Neural progenitor cell (in vitro differentiated cells): ENCODE data around the gene NOP10. TPM values are rescaled to one million over a fixed set of nuclear protein-coding genes. Genes with fewer than 3 reads are reported as not detected.
A peak's percentile ranks its signal among the peaks of the same experiment; 100 is the strongest.

Experiments used
- DNase-seq: peaks from one replicate; pipeline ENCODE4 v3.0.0-alpha.2; 2016; ENCODE audit warnings: low spot score
- H2AFZ ChIP-seq: fragments of 200-600 bp; sonication (generic); replicated peaks from 2 replicates; pipeline ENCODE4 v1.6.1; 2016; ENCODE audit warnings: antibody characterized with exemption
- H3F3A ChIP-seq: fragments of 200-600 bp; sonication (generic); 2 replicates; pipeline ENCODE4 v1.6.1; 2016; ENCODE audit warnings: antibody characterized with exemption, low read depth
- H3K27ac ChIP-seq: fragments of 200-600 bp; sonication (generic); 2 replicates; pipeline ENCODE4 v1.5.1; 2016; ENCODE audit warnings: mild to moderate bottlenecking
- H3K27me3 ChIP-seq: fragments of 200-600 bp; sonication (generic); 2 replicates; pipeline ENCODE4 v1.6.1; 2016; ENCODE audit warnings: mild to moderate bottlenecking, moderate library complexity
- H3K36me3 ChIP-seq: fragments of 200-600 bp; sonication (generic); 2 replicates; pipeline ENCODE4 v1.5.1; 2016
- H3K4me1 ChIP-seq: fragments of 200-600 bp; sonication (generic); 2 replicates; pipeline ENCODE4 v1.6.1; 2016; ENCODE audit warnings: mixed run types
- H3K4me2 ChIP-seq: fragments of 200-600 bp; sonication (generic); 2 replicates; pipeline ENCODE4 v1.6.1; 2016
- H3K4me3 ChIP-seq: fragments of 200-600 bp; sonication (generic); 2 replicates; pipeline ENCODE4 v1.5.1; 2016
- H3K79me2 ChIP-seq: fragments of 200-600 bp; sonication (generic); 2 replicates; pipeline ENCODE4 v1.6.1; 2016; ENCODE audit warnings: low read depth
- H3K9ac ChIP-seq: fragments of 200-600 bp; sonication (generic); 2 replicates; pipeline ENCODE4 v1.6.1; 2016
- H3K9me3 ChIP-seq: fragments of 200-600 bp; sonication (generic); 2 replicates; pipeline ENCODE4 v1.5.1; 2016; ENCODE audit warnings: low read depth
- H4K20me1 ChIP-seq: fragments of 200-600 bp; sonication (generic); 2 replicates; pipeline ENCODE4 v1.6.1; 2016; ENCODE audit warnings: low read depth
- H3K27ac Mint-ChIP-seq: 3 replicates; pipeline ENCODE4 v1.8.0; 2021; ENCODE audit warnings: mixed read lengths
- H3K27me3 Mint-ChIP-seq: 2 replicates; pipeline ENCODE4 v1.8.0; 2022; ENCODE audit warnings: low read depth, mild to moderate bottlenecking, inconsistent platforms, moderate library complexity, mixed read lengths; ENCODE audit not compliant: insufficient read depth
- H3K36me3 Mint-ChIP-seq: 3 replicates; pipeline ENCODE4 v1.8.0; 2021; ENCODE audit warnings: mixed read lengths
- H3K4me1 Mint-ChIP-seq: 3 replicates; pipeline ENCODE4 v1.8.0; 2021; ENCODE audit warnings: mixed read lengths
- H3K4me3 Mint-ChIP-seq: 3 replicates; pipeline ENCODE4 v1.8.0; 2021; ENCODE audit warnings: mild to moderate bottlenecking, moderate library complexity, mixed read lengths
- H3K9me3 Mint-ChIP-seq: 3 replicates; pipeline ENCODE4 v1.8.0; 2020; ENCODE audit warnings: mixed read lengths
- EZH2 ChIP-seq: fragments of 200-600 bp; sonication (generic); IDR thresholded peaks from 2 replicates; pipeline ENCODE4 v1.6.1; 2017; ENCODE audit warnings: antibody characterized with exemption, mild to moderate bottlenecking, moderate library complexity
- EZH2phosphoT487 ChIP-seq: fragments of 200-600 bp; sonication (generic); IDR thresholded peaks from 2 replicates; pipeline ENCODE4 v1.6.1; 2017; ENCODE audit warnings: antibody characterized with exemption
- total RNA-seq: library from RNA; depleted of rRNA; stranded (reverse); fragments of >200 nt; gene quantifications from 2 replicates; pipeline ENCODE4 v1.2.3, GENCODE V29; 2015; ENCODE audit warnings: low replicate concordance
- TF ChIP-seq, protein P1 (sequence below): fragments of 200-600 bp; sonication (generic); IDR thresholded peaks from 2 replicates; pipeline ENCODE4 v1.5.1; 2017; ENCODE audit warnings: antibody characterized with exemption, mild to moderate bottlenecking

Gene NOP10
- total RNA-seq, 1 donor from 2014 or later, result 123 TPM

DNA sequence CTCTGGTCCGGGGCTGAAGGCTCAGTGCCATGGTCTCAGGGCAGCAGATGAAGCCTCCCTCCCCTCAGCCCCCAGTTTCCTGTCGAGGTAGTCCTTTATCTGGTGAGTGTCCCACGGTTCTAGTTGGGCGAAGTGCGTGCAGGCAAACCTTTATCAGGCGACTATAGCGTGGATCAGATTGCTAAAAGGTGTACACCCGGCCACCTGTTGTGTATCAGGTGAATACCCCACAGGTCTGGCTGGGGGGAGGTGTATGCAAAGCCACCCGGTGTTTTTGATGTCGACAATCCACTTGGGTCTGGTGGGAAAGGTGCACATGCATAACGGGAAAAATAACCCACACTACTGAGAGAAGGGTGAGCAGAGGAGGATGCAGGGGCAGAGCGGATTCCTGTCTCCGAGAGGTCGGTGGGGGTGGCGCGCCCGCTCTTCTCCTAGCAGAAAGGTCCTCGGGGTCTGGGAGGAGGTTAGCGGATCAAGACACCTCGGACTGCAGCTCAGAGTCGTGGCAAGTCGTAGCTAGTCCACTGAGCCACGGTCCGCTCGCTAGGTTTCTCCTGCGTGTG is 5.9 kb downstream of the NOP10 start:
- Histone ChIP-seq H2AFZ (peak overlapping the region; percentile 99), H3K9ac (peak overlapping the region; percentile 67), H4K20me1 (peaks cover 4% of the 10 kb centered on the region), H3K4me2 (peak overlapping the region; percentile 98), H3K36me3 (peaks cover 14% of the 10 kb centered on the region), H3K79me2 (peaks cover 15% of the 10 kb centered on the region), H3K27me3 (peaks cover 4% of the 10 kb centered on the region), H3K9me3 (no peaks in the 10 kb centered on the region), H3K27ac (peak overlapping the region; percentile 82), H3K4me3 (peak overlapping the region; percentile 99), H3K4me1 (peaks cover 13% of the 10 kb centered on the region), H3F3A (peaks cover 27% of the 10 kb centered on the region)
- H3K27ac Mint-ChIP-seq, result peak overlapping the region; percentile 95
- peaks cover 12% of the 10 kb centered on the region for H3K4me1 Mint-ChIP-seq
- peak overlapping the region; percentile 95 for H3K4me3 Mint-ChIP-seq
- H3K36me3 Mint-ChIP-seq, result peaks cover 17% of the 10 kb centered on the region
- TF ChIP-seq, protein P1, sequence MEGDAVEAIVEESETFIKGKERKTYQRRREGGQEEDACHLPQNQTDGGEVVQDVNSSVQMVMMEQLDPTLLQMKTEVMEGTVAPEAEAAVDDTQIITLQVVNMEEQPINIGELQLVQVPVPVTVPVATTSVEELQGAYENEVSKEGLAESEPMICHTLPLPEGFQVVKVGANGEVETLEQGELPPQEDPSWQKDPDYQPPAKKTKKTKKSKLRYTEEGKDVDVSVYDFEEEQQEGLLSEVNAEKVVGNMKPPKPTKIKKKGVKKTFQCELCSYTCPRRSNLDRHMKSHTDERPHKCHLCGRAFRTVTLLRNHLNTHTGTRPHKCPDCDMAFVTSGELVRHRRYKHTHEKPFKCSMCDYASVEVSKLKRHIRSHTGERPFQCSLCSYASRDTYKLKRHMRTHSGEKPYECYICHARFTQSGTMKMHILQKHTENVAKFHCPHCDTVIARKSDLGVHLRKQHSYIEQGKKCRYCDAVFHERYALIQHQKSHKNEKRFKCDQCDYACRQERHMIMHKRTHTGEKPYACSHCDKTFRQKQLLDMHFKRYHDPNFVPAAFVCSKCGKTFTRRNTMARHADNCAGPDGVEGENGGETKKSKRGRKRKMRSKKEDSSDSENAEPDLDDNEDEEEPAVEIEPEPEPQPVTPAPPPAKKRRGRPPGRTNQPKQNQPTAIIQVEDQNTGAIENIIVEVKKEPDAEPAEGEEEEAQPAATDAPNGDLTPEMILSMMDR, result no peak
- TF ChIP-seq EZH2phosphoT487, result no peak
- TF ChIP-seq EZH2, result no peak
- H3K9me3 Mint-ChIP-seq, result no peaks in the 10 kb centered on the region
- peak; percentile 16 for DNase-seq
- H3K27me3 Mint-ChIP-seq, result peaks cover 5% of the 10 kb centered on the region

DNA sequence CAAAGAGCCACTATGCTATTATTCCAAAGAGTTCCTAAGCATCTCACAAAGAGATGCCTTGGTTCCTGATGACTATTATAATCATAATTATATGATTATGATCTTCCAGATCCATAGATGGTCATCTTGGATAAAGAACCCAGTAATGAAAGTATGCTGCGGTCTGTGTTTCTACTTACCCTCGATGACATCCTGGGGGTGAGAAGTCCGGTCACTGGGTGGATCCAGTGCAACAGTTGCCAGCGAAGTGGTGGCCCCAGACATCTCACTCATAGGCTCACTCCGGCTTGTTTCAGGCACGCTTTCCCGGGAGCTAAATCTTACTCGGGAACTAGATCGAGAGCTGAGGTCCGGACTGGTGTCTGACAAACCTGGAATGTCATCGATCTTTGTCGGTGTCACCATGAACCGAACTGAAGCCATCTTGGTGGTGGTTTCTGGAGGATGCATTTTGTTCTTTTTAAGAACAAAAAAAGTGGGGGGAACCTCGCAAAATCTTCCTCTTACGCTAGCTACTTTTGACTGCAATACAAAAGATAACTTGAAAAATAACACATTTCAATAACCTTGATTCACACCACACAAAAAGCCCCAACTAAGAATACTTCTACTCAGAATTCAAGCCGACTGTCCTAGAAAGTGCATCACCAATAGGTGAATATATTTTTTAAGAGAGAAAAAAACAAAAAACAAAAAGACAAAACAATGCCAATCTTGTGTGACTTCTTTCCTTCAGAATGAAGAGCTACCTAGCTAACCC is 6.5 kb downstream of the NOP10 start:
- peaks cover 4% of the 10 kb centered on the region for H3K27me3 ChIP-seq
- Mint-ChIP-seq H3K9me3 (no peaks in the 10 kb centered on the region), H3K27me3 (peaks cover 5% of the 10 kb centered on the region), H3K27ac (no peak overlapping the region), H3K4me1 (peaks cover 7% of the 10 kb centered on the region), H3K4me3 (peak overlapping the region; percentile 95), H3K36me3 (peaks cover 11% of the 10 kb centered on the region)
- no peaks in the 10 kb centered on the region for H3K9me3 ChIP-seq
- H3F3A ChIP-seq, result peaks cover 27% of the 10 kb centered on the region
- no peak for DNase-seq
- peak overlapping the region; percentile 98 for H3K4me2 ChIP-seq
- peaks cover 13% of the 10 kb centered on the region for H3K4me1 ChIP-seq
- H2AFZ ChIP-seq, result no peak overlapping the region
- H3K79me2 ChIP-seq, result peaks cover 8% of the 10 kb centered on the region
- no peak for TF ChIP-seq EZH2
- no peak for TF ChIP-seq EZH2phosphoT487
- TF ChIP-seq, protein P1, result no peak
- H3K4me3 ChIP-seq, result peak overlapping the region; percentile 99
- H4K20me1 ChIP-seq, result peaks cover 4% of the 10 kb centered on the region
- H3K9ac ChIP-seq, result no peak overlapping the region
- peaks cover 9% of the 10 kb centered on the region for H3K36me3 ChIP-seq
- H3K27ac ChIP-seq, result no peak overlapping the region

DNA sequence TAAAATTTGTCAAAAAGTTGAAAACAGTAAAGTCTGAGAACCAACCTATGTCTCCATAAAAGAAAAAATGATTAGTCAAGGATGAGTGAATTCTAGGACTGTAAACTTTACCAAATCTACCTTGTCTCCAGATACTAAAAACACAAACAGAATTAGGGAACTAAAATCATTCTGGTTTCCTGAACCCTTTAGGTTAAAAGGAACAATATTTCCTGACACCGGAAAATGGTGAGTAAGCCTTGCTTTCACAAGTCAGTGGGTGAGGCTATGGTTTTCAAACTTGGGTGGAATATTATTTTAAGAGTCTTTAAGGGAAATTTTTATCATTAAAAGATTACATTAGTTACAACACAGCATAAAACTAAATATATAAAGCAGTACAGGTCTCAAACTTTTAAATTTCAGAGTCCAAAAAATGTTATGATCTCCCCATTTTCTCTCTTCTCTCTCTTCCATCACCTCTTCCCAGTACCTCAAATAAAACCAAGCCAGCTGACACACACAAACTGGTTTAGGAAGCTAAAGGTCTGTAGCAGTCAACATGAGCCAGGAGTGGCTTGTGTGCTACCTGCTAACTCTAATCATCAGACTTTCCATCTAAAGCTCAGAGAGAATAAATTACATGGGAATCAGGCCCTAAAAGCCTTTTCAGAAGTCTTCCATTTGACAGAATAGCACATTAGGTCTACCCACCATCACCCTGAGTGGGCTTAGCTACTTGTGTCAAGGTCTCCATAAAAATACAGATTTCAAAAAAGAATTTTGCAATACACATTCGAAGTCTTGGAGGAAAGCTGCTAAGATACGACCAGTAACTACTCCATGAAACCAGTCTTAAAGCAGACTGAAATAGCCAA is 7.5 kb downstream of the NOP10 start:
- no peak overlapping the region for H3K9ac ChIP-seq
- peaks cover 5% of the 10 kb centered on the region for H3K27me3 Mint-ChIP-seq
- H3K27me3 ChIP-seq, result peaks cover 4% of the 10 kb centered on the region
- no peak for DNase-seq
- H3F3A ChIP-seq, result peaks cover 27% of the 10 kb centered on the region
- peaks cover 6% of the 10 kb centered on the region for H3K36me3 Mint-ChIP-seq
- H3K27ac Mint-ChIP-seq, result no peak overlapping the region
- H3K4me3 Mint-ChIP-seq, result no peak overlapping the region
- H2AFZ ChIP-seq, result no peak overlapping the region
- H3K4me1 Mint-ChIP-seq, result peaks cover 7% of the 10 kb centered on the region
- H3K36me3 ChIP-seq, result peaks cover 6% of the 10 kb centered on the region
- no peak overlapping the region for H3K27ac ChIP-seq
- peaks cover 4% of the 10 kb centered on the region for H4K20me1 ChIP-seq
- H3K9me3 ChIP-seq, result no peaks in the 10 kb centered on the region
- H3K4me1 ChIP-seq, result peaks cover 13% of the 10 kb centered on the region
- TF ChIP-seq, protein P1, result no peak
- TF ChIP-seq EZH2 (no peak), EZH2phosphoT487 (no peak)
- peak overlapping the region; percentile 42 for H3K4me2 ChIP-seq
- H3K4me3 ChIP-seq, result no peak overlapping the region
- no peaks in the 10 kb centered on the region for H3K79me2 ChIP-seq
- H3K9me3 Mint-ChIP-seq, result no peaks in the 10 kb centered on the region
